NCI-H460 (cell line): ENCODE data around the gene IFNA8. TPM values are rescaled to one million over a fixed set of nuclear protein-coding genes. Genes with fewer than 3 reads are reported as not detected.
"Not testable (repeated sequence)": the region's sequence is repeated elsewhere in the genome, so short reads cannot be mapped to it uniquely, and the experiment has no call there.

Experiments
- DNase-seq: peaks from one replicate; pipeline ENCODE4 v3.0.0-alpha.2; 2016; ENCODE audit warnings: low read depth; ENCODE audit errors: extremely low read depth
- total RNA-seq: library from RNA; depleted of rRNA; stranded (reverse); fragments of >200 nt; shearing (Covaris generic); gene quantifications from 2 replicates; pipeline ENCODE4 v1.2.3, GENCODE V29; 2014; rRNA removed

Gene IFNA8
- total RNA-seq, 1 experiment from 2014 or later, result not detected

- DNase-seq, result no peak
These were observed 6.8 kb downstream of the IFNA8 start for GRCh38 chr9:21415493-21416267.

- no peak for DNase-seq
These were observed 19.3 kb downstream of the IFNA8 start for GRCh38 chr9:21428235-21428634.

DNA sequence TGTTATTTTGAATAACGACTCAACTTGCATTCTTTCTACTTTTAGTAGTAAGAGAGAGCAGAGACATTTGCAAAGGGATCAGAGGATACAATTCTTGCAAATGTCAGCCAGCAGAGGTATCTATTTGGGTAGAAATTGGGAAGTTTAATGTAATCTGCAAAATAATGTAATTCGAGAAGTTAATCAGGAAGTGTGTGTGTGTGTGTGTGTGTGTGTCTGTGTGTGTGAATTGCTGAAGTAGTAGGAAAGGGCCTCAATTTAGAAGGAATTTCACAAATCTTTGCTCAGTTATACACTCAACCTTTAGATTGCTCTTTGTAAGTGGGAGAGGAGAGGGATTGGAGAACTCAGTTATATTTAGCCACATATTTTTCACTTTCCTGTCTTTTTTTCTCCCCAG lies 20.3 kb downstream of the IFNA8 start:
- DNase-seq, result no peak

DNA sequence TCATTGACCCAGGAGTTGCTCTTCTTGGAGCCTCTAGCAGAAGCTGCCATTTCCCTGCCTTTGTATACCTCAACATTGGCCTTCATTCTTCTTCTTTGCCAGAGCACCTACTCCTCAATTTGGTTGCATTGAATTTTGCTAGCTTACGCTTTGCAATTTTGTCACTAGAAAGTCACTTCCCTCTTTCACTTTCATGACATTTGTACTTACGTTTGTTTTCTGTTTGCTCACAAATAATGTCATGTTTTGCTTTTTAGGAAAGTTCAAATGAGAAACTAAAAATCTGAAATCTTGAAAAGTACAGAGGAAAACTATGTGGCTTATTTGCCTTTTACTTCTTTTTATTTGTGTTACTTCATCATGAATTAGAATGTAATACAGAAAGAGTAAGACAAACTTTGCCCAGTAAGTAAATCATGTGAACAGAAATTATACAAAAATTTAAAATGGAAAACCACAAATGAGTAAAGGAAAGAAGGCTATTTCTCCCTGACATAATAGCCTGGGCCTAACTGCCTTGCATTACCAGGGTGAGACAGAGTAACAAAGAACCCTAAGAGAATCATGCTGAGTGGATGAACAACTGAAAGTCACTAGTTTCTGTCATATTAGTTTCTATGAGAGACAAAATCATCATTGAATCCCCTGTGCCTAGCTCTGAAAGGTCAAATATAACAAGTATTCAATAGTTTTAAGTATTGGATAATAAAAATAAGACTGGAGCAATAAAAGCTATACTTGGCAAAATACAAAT lies 23.9 kb downstream of the IFNA8 start:
- DNase-seq, result no peak

- peak; percentile 49 for DNase-seq
These were observed 25.5 kb downstream of the IFNA8 start for GRCh38 chr9:21434202-21435014.

DNA sequence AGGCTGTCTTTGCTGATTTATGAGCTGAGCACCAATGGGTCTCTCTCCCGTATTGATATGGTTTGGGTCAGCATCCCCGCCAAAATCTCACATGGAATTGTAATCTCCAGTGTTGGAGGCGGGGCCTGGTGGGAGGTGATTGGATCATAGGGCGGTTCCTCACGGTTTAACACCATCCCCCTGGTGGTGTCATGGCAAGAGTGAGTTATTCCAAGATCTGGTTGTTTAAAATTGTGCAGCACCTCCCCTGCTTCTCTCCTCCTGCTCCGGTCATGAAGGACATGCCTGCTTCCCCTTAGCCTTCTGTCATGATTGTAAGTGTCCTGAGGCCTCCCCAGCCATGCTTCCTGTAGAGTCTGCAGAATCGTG lies 26.1 kb downstream of the IFNA8 start:
- not testable (repeated sequence) for DNase-seq

- DNase-seq, result no peak
These were observed 31.2 kb downstream of the IFNA8 start, which contains the start of gene IFNA1 for GRCh38 chr9:21440139-21440538. IFNA1 (plus strand) TSS chr9:21440439; CDS start chr9:21440508, 69 bp downstream.

GRCh38 chr9:21443849-21444625 lies 35.1 kb downstream of the IFNA8 start:
- no peak for DNase-seq

- DNase-seq, result not testable (repeated sequence)
These were observed 40.4 kb downstream of the IFNA8 start for GRCh38 chr9:21449312-21449711.

DNA sequence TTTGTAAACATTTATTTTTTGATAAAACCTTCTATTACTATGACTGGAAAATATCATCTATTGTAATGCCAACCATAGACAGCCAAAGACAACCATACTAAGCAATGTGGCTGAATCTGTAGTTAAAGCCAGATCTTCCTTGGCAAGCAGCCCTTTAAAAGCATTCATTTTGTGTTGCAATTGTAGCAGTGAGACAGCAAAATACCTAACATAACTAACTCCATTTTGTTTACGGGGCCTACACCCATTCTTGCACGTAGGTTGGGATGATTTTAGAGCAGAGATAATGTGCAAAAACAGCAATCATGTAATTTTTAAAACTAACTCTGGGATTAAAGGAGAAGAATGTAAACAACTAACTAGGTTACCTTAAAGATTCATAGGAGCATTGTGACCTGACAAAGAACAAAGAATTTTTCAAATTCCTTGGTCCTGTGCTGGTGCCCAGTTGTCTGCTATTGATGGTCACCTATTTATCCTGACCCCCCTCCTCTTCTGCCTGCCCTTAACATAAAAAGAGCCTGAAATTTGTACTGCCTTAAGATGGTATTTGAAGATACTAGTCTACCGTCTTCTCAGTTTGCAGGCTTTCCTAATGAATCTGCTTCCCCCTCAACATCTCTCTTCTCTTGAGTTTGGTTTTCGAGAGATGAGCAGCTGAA lies 41.9 kb downstream of the IFNA8 start:
- DNase-seq, result no peak

GRCh38 chr9:21452681-21453080 lies 43.8 kb downstream of the IFNA8 start:
- no peak for DNase-seq

DNA sequence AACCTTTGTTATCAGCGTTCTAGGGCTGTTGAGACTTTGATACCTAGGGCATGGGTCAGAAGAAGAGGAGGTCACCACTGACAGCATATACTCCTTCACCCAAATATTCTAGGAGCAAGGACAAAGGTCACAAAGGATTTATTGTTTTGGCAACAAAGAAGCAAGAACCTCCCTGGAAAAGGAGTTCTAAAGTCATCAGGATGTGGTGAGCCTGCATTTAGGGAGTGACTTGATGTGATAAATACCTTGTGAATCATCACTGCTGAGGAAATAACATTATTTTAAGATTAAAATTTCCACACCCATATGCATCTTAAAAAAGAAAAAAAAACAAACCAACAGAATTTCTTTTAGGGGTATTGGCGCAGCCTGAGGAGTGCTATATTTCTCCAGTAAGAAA lies 45.2 kb downstream of the IFNA8 start:
- DNase-seq, result no peak

DNA sequence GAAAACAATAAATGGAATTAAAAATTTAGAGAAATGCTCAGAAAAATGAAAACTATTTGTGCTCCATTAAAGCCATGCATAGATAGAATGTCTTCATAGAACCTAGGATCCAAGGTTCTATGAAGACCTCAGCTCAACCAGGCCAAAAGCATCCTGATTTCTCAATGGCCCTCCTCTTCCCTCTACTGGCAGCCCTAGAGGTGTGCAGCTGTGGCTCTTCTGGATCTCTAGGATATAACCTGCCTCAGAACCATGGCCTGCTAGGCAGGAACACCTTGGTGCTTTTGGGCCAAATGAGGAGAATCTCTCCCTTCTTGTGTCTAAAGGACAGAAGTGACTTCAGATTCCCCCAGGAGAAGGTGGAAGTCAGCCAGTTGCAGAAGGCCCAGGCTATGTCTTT lies 46.4 kb downstream of the IFNA8 start:
- DNase-seq, result peak; percentile 22

Other genes with a start within 250 kb of the IFNA8 start
- not detected in 2 replicates for gene IFNA21, start 242.5 kb upstream of the IFNA8 start, total RNA-seq
- gene IFNA4, start 221.5 kb upstream of the IFNA8 start, total RNA-seq, result not detected in 2 replicates
- gene IFNA7, start 206.9 kb upstream of the IFNA8 start, total RNA-seq, result not detected in 2 replicates
- not detected in 2 replicates for gene IFNA10, start 202.0 kb upstream of the IFNA8 start, total RNA-seq
- not detected in 2 replicates for gene IFNA16, start 191.8 kb upstream of the IFNA8 start, total RNA-seq
- gene IFNA17, start 180.9 kb upstream of the IFNA8 start, total RNA-seq, result not detected in 2 replicates
- gene IFNA14, start 169.1 kb upstream of the IFNA8 start, total RNA-seq, result not detected in 2 replicates
- gene IFNA5, start 103.8 kb upstream of the IFNA8 start, total RNA-seq, result not detected in 2 replicates
- 19.0 and 23.6 TPM in 2 replicates for gene KLHL9, start 73.7 kb upstream of the IFNA8 start, total RNA-seq
- gene IFNA6, start 58.2 kb upstream of the IFNA8 start, total RNA-seq, result not detected in 2 replicates
- gene IFNA13, start 41.1 kb upstream of the IFNA8 start, total RNA-seq, result not detected in 2 replicates
- not detected in 2 replicates for gene IFNA2, start 23.7 kb upstream of the IFNA8 start, total RNA-seq
- not detected in 2 replicates for gene IFNA1, start 31.3 kb downstream of the IFNA8 start, total RNA-seq
- gene IFNE, start 73.2 kb downstream of the IFNA8 start, total RNA-seq, result 0.38 and 0.87 TPM in 2 replicates